HCEC 1CT (cell line): ENCODE measurements around the gene MATN3.
"Not testable (repeated sequence)": the region's sequence is repeated elsewhere in the genome, so short reads cannot be mapped to it uniquely, and the experiment has no call there.

Experiments
- DNase-seq: peaks from one replicate; pipeline ENCODE4 v3.0.0-alpha.2; 2017

Gene MATN3, protein sequence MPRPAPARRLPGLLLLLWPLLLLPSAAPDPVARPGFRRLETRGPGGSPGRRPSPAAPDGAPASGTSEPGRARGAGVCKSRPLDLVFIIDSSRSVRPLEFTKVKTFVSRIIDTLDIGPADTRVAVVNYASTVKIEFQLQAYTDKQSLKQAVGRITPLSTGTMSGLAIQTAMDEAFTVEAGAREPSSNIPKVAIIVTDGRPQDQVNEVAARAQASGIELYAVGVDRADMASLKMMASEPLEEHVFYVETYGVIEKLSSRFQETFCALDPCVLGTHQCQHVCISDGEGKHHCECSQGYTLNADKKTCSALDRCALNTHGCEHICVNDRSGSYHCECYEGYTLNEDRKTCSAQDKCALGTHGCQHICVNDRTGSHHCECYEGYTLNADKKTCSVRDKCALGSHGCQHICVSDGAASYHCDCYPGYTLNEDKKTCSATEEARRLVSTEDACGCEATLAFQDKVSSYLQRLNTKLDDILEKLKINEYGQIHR

DNA sequence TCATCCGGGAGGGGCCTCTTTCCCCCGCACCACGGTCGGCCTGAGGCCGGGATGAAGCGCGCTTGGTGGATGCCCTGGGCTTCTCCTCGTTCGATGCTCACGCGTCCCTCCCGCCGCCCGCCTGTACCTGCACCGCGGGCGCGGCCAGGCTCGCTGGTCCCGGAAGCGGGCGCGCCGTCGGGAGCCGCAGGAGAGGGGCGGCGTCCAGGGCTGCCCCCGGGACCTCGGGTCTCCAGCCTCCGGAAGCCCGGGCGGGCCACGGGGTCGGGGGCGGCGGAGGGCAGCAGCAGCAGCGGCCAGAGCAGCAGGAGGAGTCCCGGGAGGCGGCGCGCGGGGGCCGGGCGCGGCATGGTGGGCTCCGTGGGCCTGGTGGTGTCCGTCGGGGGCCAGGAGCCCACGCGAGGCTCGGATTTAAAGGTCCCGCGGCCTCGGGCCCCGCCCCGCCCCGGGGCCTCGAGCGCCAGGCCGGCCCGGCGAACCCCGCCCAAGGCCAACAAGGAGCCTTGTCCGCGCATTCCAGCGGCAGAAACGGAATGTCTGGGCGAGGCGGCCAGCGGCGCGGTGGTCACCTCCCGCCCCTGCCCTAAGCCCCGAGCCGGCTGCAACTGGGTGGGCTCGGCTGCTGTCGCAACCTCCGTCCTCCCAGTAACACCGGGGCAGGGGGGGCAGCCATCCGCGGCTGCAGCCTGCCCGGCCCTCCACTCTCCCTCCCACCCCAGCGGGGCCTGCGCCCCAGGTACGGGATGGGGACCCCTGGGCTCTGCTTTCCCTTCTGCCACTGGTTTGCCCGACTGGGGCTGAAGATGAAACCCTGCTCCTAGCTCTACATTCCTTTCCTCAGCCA is at the start of gene MATN3:
Gene MATN3 (minus strand): TSS at position 387 of the 844 bp plus-strand sequence. CDS start 37 bp downstream, at position 350.
- DNase-seq: peak; percentile 39

- no peak for DNase-seq
Observed at GRCh38 chr2:20061940-20062339, 49.5 kb upstream of the MATN3 start.

GRCh38 chr2:20061476-20061875 is 49.0 kb upstream of the MATN3 start:
- no peak for DNase-seq

- no peak for DNase-seq
Observed at GRCh38 chr2:20060106-20060505, 47.6 kb upstream of the MATN3 start.

DNA sequence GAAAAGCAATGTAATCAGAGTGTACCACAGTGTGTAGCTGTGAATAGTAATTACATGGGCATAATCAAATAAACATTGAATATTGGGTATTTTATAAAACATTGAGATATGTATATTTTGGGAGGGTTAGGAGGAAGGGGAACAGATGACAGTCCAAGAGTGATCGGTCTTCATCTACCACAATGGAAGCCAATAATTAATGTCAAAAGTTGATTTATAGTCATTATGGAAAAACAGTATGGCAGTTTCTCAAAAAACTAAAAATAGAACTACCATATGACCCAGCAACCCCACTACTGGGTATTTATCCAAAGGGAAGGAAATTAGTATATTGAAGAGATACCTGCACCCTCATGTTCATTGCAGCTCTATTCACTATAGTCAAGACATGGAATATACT is 44.8 kb upstream of the MATN3 start:
- no peak for DNase-seq

- no peak for DNase-seq
Observed at GRCh38 chr2:20054931-20055330, 42.5 kb upstream of the MATN3 start.

- DNase-seq: no peak
Observed at GRCh38 chr2:20054119-20054518, 41.7 kb upstream of the MATN3 start.

DNA sequence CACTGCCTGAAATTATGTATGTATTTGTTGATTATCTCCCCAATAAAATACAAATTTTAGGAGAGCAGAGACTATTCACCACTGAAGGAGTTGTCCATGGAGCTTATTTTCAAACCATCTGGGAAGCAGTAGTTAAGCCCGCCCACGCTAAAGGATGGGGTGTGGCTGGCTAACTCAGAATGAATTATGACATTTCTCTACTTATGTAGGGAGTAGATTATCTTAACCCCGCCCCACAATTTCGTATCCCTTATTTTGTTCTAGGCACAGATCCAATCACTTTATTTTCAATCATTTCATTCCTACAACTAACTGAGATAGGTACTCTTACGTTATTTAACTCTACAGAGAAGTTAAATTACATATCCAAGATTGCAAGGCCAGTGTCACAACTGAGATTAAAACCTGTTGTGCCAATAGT is 40.4 kb upstream of the MATN3 start:
- peak; percentile 83 for DNase-seq

DNA sequence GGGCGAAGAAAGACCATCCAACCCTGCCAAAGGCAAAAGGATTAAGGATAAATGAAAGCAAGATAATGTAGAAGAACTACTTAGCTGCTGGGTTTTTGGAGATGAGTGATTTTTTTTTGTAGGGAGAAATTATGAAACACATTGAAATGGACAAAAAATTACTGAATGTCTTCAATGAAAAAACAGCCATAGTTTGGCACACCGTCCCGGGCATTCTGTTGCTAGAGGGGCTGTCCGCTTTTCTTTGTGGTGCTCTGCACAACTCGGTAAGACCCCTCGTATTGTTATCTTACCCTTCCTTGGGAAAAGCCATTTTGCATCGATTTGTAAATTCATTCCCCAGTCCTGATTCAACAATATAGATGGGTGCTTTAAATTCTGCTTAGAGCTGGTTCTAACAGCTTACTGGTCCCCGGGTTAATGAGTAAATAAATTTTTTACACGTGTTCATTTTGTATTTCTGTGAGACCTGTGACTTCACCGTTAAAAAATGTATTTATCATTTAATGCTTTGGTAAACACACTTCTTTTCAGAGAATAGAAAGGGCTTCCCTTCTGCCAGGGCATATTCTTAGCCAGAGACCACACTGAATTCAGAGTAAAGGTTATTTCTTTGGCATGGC is 39.9 kb upstream of the MATN3 start:
- DNase-seq: peak; percentile 69

DNA sequence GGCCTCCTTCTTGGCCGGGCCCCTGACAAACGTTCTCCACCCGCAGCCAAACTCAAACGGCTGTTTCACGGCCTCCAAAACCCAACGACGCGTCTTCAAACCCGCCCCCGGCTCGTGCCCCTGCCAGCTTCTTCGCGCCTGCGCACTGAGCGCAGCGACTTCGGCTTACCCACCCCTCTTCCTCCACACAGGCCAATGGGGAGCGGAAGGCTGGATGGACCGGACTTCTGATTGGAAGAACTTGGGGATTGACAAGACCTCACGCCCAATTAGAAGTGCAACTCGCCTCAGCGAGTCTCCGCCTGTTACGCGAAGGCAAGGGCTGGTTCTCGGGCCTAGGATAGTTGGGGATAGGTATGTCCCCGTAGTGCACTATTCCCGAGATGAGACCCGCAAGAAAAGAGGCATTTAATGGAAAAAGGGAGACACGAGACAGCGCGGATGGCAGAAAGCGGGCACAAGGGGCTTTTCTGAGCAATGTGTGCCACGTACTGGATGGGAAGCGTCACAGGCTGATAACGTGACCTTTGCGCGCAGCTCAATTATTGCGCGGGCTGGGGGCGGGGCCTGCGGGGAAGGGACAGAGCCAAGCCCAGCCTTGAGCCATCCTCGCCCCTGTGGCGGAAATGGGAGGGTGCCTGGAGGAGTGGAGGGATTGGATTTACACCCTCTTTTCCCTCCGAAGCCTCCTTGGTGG is 39.2 kb upstream of the MATN3 start, which contains the start of gene LAPTM4A:
Gene LAPTM4A (minus strand): TSS at position 97 of the 697 bp plus-strand sequence. CDS start 108 bp downstream, outside the sequence.
- peak; percentile 100 for DNase-seq

DNA sequence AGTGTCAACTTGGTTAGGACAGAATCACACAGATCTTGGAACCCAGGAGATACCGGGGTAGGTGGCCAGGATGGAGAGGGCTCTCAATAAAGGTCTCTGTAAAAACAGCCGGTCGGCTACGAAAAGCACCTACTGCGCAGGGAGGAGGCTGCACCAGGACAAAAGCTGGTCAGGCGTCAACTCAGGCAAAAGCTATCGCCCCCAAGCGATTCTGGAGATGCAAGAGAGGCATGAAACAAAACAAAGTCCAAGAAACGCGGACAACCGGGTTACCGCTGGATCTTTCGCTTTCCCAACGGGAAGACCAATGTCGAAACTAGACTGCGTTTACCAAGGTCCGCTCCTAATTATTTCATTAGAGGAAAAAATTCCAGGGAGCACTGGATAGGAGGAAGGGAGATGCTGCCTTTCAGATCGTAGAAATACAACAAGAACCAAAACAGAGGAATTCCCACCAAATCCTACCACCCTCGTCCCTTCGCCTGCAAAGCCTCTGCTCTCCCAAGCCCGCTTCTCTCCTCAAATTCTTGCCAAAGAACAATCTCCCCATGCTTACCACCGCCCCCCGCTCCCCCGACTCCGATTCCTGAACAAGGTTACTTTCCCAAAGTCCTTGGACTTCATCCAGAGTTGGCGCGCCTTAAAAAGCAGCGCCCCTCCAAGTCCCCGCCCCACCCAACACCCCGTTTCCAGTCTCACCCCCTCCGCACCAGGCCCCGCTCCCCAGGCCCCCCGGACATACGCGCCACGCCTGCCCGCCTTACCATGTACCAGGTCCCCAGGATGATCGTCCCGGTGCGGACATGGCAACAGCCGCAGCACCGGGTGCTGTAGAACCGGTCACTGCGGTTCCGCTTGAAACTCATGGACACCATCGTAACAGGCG is 38.4 kb upstream of the MATN3 start:
- peak; percentile 69 for DNase-seq

DNA sequence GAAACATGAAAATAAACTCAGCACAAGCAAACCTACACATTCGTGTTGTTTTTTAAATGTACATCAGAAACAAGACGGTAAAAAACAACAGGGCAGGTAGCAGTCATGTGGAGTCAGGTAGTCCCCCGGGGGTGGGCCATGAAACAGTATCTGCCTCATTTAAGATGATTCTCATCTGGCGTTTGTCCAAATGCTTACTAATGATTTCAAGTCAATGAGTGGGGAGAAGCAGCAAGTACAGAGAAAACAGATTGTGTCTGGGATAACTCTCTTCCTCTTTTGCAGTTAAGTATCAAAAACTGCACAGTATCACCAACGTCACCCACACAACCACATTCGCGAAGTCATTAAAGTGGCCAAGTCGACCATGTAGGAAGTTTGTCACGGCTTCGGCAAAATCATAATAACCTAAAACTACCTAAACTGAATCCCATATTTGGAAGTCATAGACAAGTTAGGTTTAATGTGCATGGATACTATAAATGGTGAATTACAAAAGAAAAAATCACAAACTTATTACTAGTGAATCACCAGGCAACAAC is 37.7 kb upstream of the MATN3 start:
- peak; percentile 63 for DNase-seq

DNA sequence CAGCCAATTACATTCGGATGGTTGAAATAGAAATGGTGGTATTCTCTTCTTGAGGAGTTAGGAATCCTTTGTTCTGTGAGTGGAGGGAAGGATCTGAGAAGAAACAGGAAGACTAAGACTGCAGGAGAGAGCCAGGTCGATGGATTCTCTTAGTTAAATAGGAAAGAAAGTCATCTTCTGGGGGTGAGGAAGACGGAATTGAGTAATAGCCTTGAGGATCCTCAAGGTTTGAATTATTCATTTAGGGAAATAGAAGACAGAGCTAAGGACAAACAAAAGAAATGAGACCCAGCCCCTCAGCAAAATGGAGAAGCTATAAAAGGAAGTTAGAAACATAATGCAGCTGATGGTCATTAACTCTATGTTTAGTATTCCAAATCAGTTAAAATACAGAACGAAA is 37.2 kb upstream of the MATN3 start:
- DNase-seq: peak; percentile 13

DNA sequence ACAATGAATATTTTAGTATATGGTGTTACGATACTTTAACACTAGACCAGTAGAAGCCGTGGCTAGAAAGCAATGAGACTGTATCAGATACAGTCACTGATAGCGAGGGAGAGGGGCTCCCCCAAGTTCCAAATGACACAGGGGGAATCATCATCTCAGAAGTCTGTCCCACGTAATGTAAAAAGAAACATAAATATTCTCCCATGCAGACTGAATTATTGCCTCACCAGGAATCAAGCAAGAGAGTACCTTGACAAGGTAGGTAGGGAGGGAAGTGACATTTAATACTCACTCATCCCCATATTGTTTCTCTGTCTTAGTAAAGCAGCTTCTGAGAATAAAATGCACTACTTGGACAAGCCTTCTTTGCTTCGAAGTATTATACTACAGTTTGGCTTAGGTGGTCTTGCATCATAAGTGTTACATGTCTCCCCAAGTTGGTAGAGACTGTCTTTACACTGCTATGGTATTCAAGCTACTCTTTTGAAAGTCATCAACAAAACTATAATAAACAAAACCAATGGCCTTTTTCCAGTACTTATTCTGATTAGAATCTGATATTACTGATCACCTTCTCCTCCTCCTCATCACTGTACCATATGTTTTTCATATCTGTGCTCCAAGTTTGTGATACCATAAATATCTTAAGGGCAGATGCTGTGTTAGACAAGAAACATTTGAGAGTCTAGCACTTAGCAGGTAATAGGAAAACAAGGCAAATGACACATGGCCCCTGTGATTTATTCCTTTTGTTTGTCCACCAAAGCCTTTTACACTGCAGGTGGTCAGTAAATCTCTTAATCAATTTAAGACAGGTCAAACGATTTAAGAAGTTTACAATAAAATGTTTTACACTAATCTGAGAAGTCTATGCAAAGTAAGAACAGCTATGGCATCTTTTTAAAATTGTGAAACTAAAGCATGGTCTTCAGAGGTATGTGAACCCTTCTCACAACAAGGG is 36.3 kb upstream of the MATN3 start:
- no peak for DNase-seq

DNA sequence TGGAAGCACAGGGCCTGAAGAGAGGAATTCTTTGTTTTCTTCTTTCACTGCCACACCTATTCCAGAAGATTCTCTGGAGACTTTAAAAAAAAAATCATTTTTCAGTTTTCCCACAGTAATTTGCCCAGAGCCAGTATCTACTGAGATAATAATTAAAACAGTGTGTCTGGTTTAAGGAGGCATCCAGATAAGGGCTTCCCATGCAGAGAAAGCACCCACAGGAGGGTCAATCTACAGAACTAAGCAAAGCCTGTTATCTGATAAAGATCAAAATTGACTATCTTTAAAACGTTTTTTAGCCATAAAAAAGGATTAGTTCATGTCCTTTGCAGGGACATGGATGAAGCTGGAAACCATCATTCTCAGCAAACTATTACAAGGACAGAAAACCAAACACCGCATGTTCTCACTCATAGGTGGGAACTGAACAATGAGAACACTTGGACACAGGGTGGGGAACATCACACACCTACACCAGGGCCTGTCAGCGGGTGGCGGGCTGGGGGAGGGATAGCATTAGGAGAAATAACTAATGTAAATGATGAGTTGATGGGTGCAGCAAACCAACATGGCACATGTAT is 33.3 kb upstream of the MATN3 start:
- not testable (repeated sequence) for DNase-seq

DNA sequence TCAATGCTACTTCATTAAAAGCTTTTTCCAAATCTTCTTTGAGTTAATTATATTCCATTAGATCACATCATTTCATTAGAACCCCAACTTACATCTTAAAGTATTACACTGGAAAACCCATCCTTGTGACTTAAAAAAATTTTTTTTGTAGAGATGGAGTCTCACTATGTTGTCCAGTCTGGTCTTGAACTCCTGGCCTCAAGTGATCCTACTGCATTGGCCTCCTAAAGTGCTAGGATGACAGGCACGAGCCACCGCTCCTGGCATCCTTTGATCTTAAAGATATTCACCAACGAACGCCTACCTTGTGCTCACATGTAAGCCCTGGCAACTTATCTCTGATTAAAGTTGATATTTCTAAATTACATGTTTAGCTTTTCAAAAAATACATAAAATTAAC is 32.3 kb upstream of the MATN3 start:
- DNase-seq: no peak

DNA sequence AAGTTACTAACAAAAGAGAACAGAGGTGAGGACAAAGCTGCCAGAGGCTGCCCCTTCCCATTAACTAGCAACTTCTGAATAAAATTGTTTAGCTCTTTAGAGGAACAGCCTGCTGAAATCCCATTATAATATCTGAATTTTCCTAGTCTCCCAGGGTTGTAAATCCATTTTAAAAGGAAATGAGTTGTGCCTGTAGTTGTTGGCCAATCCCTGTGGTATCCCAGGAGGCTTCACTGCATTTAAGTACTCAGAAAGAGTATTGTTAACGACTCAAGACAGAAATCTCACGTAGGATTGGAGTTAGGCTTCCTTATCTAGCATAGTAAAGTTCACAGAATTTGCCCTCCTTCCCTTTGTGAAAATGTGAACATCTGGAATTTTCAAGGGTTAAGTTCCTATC is 30.1 kb upstream of the MATN3 start:
- no peak for DNase-seq

DNA sequence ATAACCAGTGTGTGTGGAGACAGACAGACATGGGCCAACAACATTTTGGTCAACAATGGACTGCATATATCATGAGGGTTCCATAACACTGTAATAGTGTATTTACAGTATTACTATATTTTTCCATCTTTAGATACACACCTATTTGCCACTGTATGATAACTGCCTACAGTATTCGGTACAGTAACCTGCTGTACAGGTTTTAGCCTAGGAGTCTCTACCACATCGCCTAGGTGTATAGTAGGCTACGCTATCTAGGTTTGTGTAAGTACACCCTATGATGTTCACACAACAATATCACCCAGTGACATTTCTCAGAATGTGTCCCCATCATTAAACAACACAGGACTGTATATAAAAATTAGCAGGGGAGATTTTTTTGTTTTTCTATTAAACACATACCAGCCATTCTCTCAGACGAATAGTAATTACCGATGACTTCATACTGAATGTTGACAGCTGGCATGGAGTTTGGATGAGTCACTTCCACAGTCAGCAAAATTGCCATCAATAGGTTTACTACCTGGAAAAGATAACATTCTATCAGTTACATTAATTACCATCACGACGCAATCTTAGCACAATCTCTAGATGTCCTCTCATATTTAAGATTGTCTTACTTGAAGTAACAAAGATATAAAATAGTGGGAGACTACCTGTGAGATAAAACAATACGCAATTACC is 28.2 kb upstream of the MATN3 start:
- DNase-seq: peak; percentile 55

DNA sequence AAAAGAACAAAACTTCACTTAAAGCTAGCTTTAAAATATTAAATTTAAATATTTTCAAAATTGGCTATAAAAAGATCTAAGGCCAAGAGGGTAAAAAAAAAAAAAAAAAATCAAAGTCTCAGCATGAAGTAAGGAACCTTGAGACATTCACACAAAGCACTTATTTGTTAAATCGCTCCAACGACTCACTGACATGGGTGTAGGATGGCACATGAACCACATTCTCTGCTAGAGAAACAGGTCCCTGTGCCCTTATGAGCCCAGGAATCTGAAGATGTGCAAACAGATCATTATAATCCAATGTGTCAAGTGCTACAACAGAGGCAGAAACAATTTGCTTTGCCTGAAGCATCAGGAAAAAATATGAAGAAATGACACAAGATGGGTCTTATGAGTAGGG is 25.2 kb upstream of the MATN3 start:
- no peak for DNase-seq
